WTC11 (cell line): ENCODE results near the gene CLEC4E. TPM values are rescaled to one million over a fixed set of nuclear protein-coding genes. Genes with fewer than 3 reads are reported as not detected.

Experiments used
- ATAC-seq: fragments of 200-7000 bp; cut with Tn5 transposase; 2 replicates; pipeline ENCODE4 v1.10.0; 2021; ENCODE audit warnings: mild to moderate bottlenecking, moderate library complexity
- CTCF ChIA-PET: fragments of 300-600 bp; sonication (Branson Sonifier 250); formaldehyde crosslinking; loops from one replicate; lab custom pipeline; 2021; ENCODE audit warnings: antibody characterized with exemption; lab: Charles Lee
- POLR2A ChIA-PET: fragments of 350-600 bp; sonication (Branson Sonifier 250); formaldehyde crosslinking; loops from one replicate; lab custom pipeline; 2021; ENCODE audit warnings: antibody characterized with exemption; lab: Charles Lee
- DNase-seq: peaks from one replicate; pipeline ENCODE4 v3.0.0; 2021; ENCODE audit warnings: low spot score
- H3K27ac Mint-ChIP-seq: 2 replicates; pipeline ENCODE4 v1.8.0; 2021; ENCODE audit warnings: mixed read lengths
- H3K27me3 Mint-ChIP-seq: 2 replicates; pipeline ENCODE4 v1.8.0; 2021; ENCODE audit warnings: low read depth, mild to moderate bottlenecking, moderate library complexity, mixed read lengths
- H3K36me3 Mint-ChIP-seq: 2 replicates; pipeline ENCODE4 v1.8.0; 2021; ENCODE audit warnings: mixed read lengths
- H3K4me1 Mint-ChIP-seq: 2 replicates; pipeline ENCODE4 v1.8.0; 2022; ENCODE audit warnings: mixed read lengths
- H3K4me3 Mint-ChIP-seq: 2 replicates; pipeline ENCODE4 v1.8.0; 2021; ENCODE audit warnings: mild to moderate bottlenecking, moderate library complexity, mixed read lengths
- H3K9me3 Mint-ChIP-seq: 2 replicates; pipeline ENCODE4 v1.8.0; 2021; ENCODE audit warnings: mixed read lengths
- CREB1 ChIP-seq: sonication (generic); formaldehyde crosslinking; IDR thresholded peaks from 2 replicates; pipeline ENCODE4 v1.8.0; 2023; ENCODE audit warnings: mild to moderate bottlenecking, missing genetic modification reagents
- CTCF ChIP-seq: fragments of 200-600 bp; IDR thresholded peaks from 2 replicates; pipeline ENCODE4 v1.8.0; 2022; ENCODE audit warnings: antibody characterized with exemption
- EMX1 ChIP-seq: fragments of 250-450 bp; sonication (Bioruptor Pico); IDR thresholded peaks from 2 replicates; pipeline ENCODE4 v1.8.0; 2021; ENCODE audit warnings: mild to moderate bottlenecking
- ETV6 ChIP-seq: sonication (generic); formaldehyde crosslinking; IDR thresholded peaks from 2 replicates; pipeline ENCODE4 v1.8.1; 2022; ENCODE audit warnings: mild to moderate bottlenecking, missing genetic modification reagents
- FOXK1 ChIP-seq: sonication (generic); formaldehyde crosslinking; IDR thresholded peaks from 2 replicates; pipeline ENCODE4 v1.8.0; 2022; ENCODE audit warnings: mild to moderate bottlenecking, moderate library complexity, missing genetic modification reagents
- GABPB1 ChIP-seq: sonication (generic); formaldehyde crosslinking; IDR thresholded peaks from 2 replicates; pipeline ENCODE4 v1.8.1; 2023; ENCODE audit warnings: mild to moderate bottlenecking, missing genetic modification reagents
- JUN ChIP-seq: sonication (generic); formaldehyde crosslinking; IDR thresholded peaks from 2 replicates; pipeline ENCODE4 v1.8.0; 2023; ENCODE audit warnings: mild to moderate bottlenecking, missing genetic modification reagents
- NFATC4 ChIP-seq: fragments of 250-450 bp; sonication (Bioruptor Pico); IDR thresholded peaks from 2 replicates; pipeline ENCODE4 v1.9.0; 2021; ENCODE audit warnings: mild to moderate bottlenecking
- NFYB ChIP-seq: sonication (generic); formaldehyde crosslinking; conservative IDR thresholded peaks from 2 replicates; pipeline ENCODE4 v1.8.0; 2022; ENCODE audit warnings: low read depth, missing genetic modification reagents
- RORB ChIP-seq: fragments of 250-450 bp; sonication (Bioruptor Pico); IDR thresholded peaks from 2 replicates; pipeline ENCODE4 v1.9.0; 2021; ENCODE audit warnings: mild to moderate bottlenecking
- SMAD4 ChIP-seq: sonication (generic); formaldehyde crosslinking; IDR thresholded peaks from 2 replicates; pipeline ENCODE4 v1.8.0; 2022; ENCODE audit warnings: mild to moderate bottlenecking, missing genetic modification reagents
- ZNF263 ChIP-seq: sonication (generic); formaldehyde crosslinking; IDR thresholded peaks from 2 replicates; pipeline ENCODE4 v1.8.1; 2022; ENCODE audit warnings: low read depth, mild to moderate bottlenecking, moderate library complexity, missing genetic modification reagents
- ZNF281 ChIP-seq: sonication (generic); formaldehyde crosslinking; IDR thresholded peaks from 2 replicates; pipeline ENCODE4 v1.8.0; 2023; ENCODE audit warnings: mild to moderate bottlenecking, missing genetic modification reagents
- total RNA-seq: library from RNA; stranded (reverse); gene quantifications from 3 replicates; pipeline ENCODE4 v1.2.3, GENCODE V29; 2021
- TF ChIP-seq, protein P1 (sequence below): sonication (generic); formaldehyde crosslinking; IDR thresholded peaks from 2 replicates; pipeline ENCODE4 v1.8.1; 2023; ENCODE audit warnings: mild to moderate bottlenecking, missing genetic modification reagents, moderate library complexity
- TF ChIP-seq, protein P2 (sequence below): sonication (generic); formaldehyde crosslinking; IDR thresholded peaks from 2 replicates; pipeline ENCODE4 v1.8.0; 2023; ENCODE audit warnings: missing genetic modification reagents, mild to moderate bottlenecking, borderline replicate concordance
- TF ChIP-seq, protein P3 (sequence below): sonication (generic); formaldehyde crosslinking; IDR thresholded peaks from 2 replicates; pipeline ENCODE4 v1.8.0; 2022; ENCODE audit warnings: missing genetic modification reagents

The CLEC4E gene
- total RNA-seq, 1 experiment from 2014 or later, result not detected

DNA sequence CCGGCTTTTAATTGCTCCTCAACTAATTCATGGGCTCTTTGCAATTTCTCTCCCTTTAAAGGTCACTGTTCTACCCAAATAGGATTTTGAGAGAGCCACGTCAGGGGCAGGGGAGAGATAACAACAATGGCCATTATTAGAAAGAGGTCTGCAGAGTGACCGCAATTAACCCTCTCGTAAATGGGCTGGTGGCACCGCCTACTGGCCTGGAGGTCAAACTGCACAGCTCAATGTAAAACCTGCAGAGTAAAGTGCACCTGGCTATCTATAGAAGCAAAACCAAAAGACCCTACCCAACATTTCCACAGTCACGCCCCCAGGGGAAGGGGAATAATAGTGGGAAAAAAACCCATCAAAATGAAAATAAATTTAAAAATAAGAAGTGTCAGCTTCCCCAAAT, 21.6 kb upstream of the CLEC4E start:
- CTCF ChIA-PET, result interaction anchor here (0.5 to 1.4 kb wide), 5 partner anchors 10 to 633 kb away, joined by 3 to 11 read pairs (median 4); no protein-coding TSS in a partner anchor
- peak; percentile 42 for DNase-seq
- Mint-ChIP-seq H3K9me3 (peaks cover 32% of the 10 kb centered on the region), H3K27ac (no peak overlapping the region), H3K36me3 (peaks cover 28% of the 10 kb centered on the region), H3K4me1 (peaks cover 35% of the 10 kb centered on the region), H3K27me3 (peaks cover 3% of the 10 kb centered on the region; the same call in 1 of the 2 replicates), H3K4me3 (no peak overlapping the region)
- POLR2A ChIA-PET, result no interaction called here
- peak; percentile 59; the same call in 1 of the 2 replicates for ATAC-seq
- 0 out of 2 replicates have a peak, but pooled peaks have one; percentile 28 for TF ChIP-seq CTCF
- no peak for TF ChIP-seq JUN (CRISPR knock-in tag)
- TF ChIP-seq EMX1, result no peak
- TF ChIP-seq, protein P1, sequence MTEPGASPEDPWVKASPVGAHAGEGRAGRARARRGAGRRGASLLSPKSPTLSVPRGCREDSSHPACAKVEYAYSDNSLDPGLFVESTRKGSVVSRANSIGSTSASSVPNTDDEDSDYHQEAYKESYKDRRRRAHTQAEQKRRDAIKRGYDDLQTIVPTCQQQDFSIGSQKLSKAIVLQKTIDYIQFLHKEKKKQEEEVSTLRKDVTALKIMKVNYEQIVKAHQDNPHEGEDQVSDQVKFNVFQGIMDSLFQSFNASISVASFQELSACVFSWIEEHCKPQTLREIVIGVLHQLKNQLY, result no peak
- TF ChIP-seq, protein P2, sequence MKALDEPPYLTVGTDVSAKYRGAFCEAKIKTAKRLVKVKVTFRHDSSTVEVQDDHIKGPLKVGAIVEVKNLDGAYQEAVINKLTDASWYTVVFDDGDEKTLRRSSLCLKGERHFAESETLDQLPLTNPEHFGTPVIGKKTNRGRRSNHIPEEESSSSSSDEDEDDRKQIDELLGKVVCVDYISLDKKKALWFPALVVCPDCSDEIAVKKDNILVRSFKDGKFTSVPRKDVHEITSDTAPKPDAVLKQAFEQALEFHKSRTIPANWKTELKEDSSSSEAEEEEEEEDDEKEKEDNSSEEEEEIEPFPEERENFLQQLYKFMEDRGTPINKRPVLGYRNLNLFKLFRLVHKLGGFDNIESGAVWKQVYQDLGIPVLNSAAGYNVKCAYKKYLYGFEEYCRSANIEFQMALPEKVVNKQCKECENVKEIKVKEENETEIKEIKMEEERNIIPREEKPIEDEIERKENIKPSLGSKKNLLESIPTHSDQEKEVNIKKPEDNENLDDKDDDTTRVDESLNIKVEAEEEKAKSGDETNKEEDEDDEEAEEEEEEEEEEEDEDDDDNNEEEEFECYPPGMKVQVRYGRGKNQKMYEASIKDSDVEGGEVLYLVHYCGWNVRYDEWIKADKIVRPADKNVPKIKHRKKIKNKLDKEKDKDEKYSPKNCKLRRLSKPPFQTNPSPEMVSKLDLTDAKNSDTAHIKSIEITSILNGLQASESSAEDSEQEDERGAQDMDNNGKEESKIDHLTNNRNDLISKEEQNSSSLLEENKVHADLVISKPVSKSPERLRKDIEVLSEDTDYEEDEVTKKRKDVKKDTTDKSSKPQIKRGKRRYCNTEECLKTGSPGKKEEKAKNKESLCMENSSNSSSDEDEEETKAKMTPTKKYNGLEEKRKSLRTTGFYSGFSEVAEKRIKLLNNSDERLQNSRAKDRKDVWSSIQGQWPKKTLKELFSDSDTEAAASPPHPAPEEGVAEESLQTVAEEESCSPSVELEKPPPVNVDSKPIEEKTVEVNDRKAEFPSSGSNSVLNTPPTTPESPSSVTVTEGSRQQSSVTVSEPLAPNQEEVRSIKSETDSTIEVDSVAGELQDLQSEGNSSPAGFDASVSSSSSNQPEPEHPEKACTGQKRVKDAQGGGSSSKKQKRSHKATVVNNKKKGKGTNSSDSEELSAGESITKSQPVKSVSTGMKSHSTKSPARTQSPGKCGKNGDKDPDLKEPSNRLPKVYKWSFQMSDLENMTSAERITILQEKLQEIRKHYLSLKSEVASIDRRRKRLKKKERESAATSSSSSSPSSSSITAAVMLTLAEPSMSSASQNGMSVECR (CRISPR knock-in tag), result no peak
- no peak for TF ChIP-seq RORB (CRISPR knock-in tag)

DNA sequence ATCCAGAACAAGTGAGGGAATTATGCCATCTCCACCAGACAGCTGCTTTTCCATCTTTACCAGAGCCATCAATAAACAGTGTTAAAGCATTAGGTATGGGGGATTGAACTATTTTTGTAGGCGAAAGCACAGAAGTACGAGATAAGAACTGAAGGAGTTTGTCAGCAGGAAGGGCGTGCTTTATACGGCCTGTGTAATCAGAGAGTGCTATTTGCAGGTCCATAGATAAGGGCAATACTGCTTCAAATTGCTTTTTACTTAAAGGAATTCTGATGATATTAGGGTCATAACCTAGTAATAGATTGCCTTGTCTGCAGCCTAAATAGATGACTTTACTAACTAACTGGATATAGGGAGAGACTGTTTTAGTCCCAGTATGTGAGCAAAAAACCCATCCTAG, 20.3 kb upstream of the CLEC4E start:
- peaks cover 21% of the 10 kb centered on the region for H3K36me3 Mint-ChIP-seq
- no peaks in the 10 kb centered on the region for H3K27me3 Mint-ChIP-seq
- H3K4me1 Mint-ChIP-seq, result peaks cover 38% of the 10 kb centered on the region
- DNase-seq (no peak), ATAC-seq (no peak)
- H3K9me3 Mint-ChIP-seq, result peaks cover 24% of the 10 kb centered on the region
- POLR2A ChIA-PET, result no interaction called here
- H3K4me3 Mint-ChIP-seq, result no peak overlapping the region
- no peak for TF ChIP-seq ZNF281 (CRISPR knock-in tag)
- TF ChIP-seq NFATC4 (CRISPR knock-in tag), result no peak
- TF ChIP-seq CREB1 (CRISPR knock-in tag), result no peak
- no peak for TF ChIP-seq GABPB1
- TF ChIP-seq, protein P3, sequence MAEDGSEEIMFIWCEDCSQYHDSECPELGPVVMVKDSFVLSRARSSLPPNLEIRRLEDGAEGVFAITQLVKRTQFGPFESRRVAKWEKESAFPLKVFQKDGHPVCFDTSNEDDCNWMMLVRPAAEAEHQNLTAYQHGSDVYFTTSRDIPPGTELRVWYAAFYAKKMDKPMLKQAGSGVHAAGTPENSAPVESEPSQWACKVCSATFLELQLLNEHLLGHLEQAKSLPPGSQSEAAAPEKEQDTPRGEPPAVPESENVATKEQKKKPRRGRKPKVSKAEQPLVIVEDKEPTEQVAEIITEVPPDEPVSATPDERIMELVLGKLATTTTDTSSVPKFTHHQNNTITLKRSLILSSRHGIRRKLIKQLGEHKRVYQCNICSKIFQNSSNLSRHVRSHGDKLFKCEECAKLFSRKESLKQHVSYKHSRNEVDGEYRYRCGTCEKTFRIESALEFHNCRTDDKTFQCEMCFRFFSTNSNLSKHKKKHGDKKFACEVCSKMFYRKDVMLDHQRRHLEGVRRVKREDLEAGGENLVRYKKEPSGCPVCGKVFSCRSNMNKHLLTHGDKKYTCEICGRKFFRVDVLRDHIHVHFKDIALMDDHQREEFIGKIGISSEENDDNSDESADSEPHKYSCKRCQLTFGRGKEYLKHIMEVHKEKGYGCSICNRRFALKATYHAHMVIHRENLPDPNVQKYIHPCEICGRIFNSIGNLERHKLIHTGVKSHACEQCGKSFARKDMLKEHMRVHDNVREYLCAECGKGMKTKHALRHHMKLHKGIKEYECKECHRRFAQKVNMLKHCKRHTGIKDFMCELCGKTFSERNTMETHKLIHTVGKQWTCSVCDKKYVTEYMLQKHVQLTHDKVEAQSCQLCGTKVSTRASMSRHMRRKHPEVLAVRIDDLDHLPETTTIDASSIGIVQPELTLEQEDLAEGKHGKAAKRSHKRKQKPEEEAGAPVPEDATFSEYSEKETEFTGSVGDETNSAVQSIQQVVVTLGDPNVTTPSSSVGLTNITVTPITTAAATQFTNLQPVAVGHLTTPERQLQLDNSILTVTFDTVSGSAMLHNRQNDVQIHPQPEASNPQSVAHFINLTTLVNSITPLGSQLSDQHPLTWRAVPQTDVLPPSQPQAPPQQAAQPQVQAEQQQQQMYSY (CRISPR knock-in tag), result no peak
- TF ChIP-seq NFYB, result no peak
- TF ChIP-seq FOXK1 (CRISPR knock-in tag), result no peak
- TF ChIP-seq ZNF263, result no peak
- TF ChIP-seq SMAD4 (CRISPR knock-in tag), result no peak
- no peak for TF ChIP-seq ETV6 (CRISPR knock-in tag)
- H3K27ac Mint-ChIP-seq, result no peak overlapping the region
- CTCF ChIA-PET, result interaction anchor here (1.1 kb wide), 1 partner anchor 17 kb away, joined by 3 read pairs; no protein-coding TSS in a partner anchor
